Neural crest cell (in vitro differentiated cells): Measurements from ENCODE around the gene PRKAG2. TPM values are rescaled to one million over a fixed set of nuclear protein-coding genes. Genes with fewer than 3 reads are reported as not detected.

Source experiments
- DNase-seq: peaks from one replicate; pipeline ENCODE4 v3.0.0; 2021; ENCODE audit warnings: low read depth, mixed read lengths, low spot score
- H3K27ac Mint-ChIP-seq: one replicate; pipeline ENCODE4 v1.8.0; 2021; ENCODE audit warnings: mild to moderate bottlenecking, mixed read lengths; ENCODE audit not compliant: unreplicated experiment
- H3K27me3 Mint-ChIP-seq: 2 replicates; pipeline ENCODE4 v1.8.0; 2021; ENCODE audit warnings: low read depth, mild to moderate bottlenecking, mixed read lengths
- H3K36me3 Mint-ChIP-seq: 2 replicates; pipeline ENCODE4 v1.8.0; 2021; ENCODE audit warnings: low read depth, mild to moderate bottlenecking, mixed read lengths
- H3K4me1 Mint-ChIP-seq: 2 replicates; pipeline ENCODE4 v1.8.0; 2021; ENCODE audit warnings: mixed read lengths
- H3K4me3 Mint-ChIP-seq: one replicate; pipeline ENCODE4 v1.8.0; 2021; ENCODE audit warnings: mild to moderate bottlenecking, mixed read lengths
- H3K9me3 Mint-ChIP-seq: 2 replicates; pipeline ENCODE4 v1.8.0; 2021; ENCODE audit warnings: mixed read lengths
- total RNA-seq: library from RNA; stranded (reverse); gene quantifications from 2 replicates; pipeline ENCODE4 v1.2.1, GENCODE V29; 2021
- TF ChIP-seq, protein P1 (sequence below): fragments of 200-600 bp; sonication (generic); conservative IDR thresholded peaks from 2 replicates; pipeline ENCODE4 v1.5.0; 2021; ENCODE audit warnings: antibody characterized with exemption, mild to moderate bottlenecking

Gene PRKAG2
- total RNA-seq, 1 donor from 2014 or later, result 12.5 TPM

DNA sequence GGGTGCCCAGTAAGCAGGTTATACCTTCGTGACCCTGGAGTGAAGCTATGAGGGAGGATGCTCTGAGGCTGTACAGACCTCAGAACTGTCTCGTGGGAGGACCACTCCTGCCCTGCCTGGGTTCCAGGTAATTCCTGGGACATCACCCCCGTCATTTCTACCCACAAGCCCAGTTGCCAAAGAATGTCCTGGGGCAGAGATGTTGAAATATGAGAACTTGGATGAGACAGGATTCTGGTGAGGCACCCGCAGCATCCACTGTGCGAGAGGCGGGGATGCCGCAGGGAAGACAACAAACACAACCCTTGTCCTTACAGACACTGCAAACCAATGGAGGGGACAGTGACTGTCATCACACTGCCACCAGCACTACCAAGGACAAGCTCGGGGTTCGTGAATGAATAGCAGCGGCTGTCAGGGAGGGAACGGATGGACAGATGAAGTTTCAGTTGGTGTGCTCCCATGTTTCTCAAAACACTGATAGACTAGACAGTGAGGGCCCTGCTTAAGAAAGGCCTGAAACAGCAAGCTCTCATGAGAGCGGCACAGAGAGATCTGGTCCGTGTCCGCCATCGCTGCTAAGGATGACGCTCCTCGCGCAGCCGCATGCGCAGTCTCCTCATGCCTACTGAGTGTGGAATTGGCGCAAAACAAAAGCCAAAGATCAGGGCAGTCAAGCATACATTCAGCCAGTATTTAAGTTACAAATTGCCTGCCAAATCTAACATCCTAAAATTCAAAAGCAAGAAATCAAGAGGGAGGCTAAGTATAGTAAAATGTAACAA, 275.2 kb downstream of the PRKAG2 start:
- no peak for DNase-seq
- no peak overlapping the region for H3K27ac Mint-ChIP-seq
- no peak overlapping the region for H3K4me3 Mint-ChIP-seq
- H3K9me3 Mint-ChIP-seq, result peaks cover 2% of the 10 kb centered on the region
- no peaks in the 10 kb centered on the region for H3K27me3 Mint-ChIP-seq
- H3K36me3 Mint-ChIP-seq, result peaks cover 2% of the 10 kb centered on the region
- TF ChIP-seq, protein P1, sequence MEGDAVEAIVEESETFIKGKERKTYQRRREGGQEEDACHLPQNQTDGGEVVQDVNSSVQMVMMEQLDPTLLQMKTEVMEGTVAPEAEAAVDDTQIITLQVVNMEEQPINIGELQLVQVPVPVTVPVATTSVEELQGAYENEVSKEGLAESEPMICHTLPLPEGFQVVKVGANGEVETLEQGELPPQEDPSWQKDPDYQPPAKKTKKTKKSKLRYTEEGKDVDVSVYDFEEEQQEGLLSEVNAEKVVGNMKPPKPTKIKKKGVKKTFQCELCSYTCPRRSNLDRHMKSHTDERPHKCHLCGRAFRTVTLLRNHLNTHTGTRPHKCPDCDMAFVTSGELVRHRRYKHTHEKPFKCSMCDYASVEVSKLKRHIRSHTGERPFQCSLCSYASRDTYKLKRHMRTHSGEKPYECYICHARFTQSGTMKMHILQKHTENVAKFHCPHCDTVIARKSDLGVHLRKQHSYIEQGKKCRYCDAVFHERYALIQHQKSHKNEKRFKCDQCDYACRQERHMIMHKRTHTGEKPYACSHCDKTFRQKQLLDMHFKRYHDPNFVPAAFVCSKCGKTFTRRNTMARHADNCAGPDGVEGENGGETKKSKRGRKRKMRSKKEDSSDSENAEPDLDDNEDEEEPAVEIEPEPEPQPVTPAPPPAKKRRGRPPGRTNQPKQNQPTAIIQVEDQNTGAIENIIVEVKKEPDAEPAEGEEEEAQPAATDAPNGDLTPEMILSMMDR, result no peak
- H3K4me1 Mint-ChIP-seq, result peaks cover 13% of the 10 kb centered on the region

DNA sequence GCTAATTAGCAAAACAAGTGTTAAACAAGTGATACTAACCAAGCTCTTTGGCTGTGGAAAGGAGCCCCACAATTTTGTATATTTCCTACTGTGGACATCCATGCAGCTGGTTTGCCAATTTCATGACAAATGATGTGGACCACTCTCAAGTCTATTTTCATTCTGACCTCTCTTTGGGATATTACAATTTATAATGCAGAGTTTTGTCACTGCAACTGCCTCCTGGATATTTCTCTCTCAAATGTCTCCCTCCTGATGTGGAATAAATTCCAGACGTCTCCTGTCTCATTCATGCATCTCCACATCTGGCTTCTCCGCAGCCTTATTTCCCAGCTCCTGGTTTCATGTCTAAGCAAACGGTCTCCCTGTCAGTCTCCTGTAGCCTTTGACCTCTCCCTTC, 276.6 kb downstream of the PRKAG2 start:
- peaks cover 2% of the 10 kb centered on the region for H3K9me3 Mint-ChIP-seq
- peaks cover 13% of the 10 kb centered on the region for H3K4me1 Mint-ChIP-seq
- no peak overlapping the region for H3K27ac Mint-ChIP-seq
- peaks cover 2% of the 10 kb centered on the region for H3K36me3 Mint-ChIP-seq
- no peaks in the 10 kb centered on the region for H3K27me3 Mint-ChIP-seq
- H3K4me3 Mint-ChIP-seq, result no peak overlapping the region
- TF ChIP-seq, protein P1, result no peak
- no peak for DNase-seq

DNA sequence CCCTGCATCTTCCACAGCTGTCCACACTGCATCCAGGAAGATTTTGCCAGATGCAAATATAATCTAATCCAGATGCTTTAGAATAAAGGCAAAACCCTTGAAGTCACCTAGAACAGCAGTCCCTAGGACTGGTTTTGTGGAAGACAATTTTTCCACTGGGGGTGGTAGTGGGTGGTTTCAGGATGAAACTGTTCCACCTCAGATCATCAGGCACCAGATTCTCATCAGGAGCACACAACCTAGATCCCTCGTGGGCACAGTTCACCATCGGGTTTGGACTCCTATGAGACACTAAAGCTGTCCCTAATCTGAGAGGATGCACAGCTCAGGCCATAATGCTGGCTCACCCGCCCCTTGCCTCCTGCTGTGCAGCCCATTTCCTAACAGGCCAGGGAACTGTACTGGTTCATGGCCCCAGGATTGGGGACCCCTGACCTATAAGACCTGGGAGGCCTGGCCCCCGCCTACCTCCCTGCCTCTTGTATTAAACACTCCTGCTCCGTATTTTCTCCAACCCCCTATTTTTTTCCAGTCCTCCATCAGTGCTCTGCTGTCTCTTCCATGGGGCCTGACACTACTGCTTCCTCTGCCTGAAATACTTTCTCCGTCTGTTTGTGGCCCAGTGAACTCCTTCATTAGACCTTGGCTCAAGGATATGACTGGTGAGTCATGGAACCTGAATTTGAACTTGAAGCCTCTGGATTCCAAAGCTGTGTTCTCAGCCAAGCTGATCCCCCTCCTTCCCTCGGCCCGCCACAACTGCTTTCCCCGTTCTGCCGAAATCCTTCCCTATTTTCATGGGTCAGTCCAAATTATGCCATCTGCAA, 277.3 kb downstream of the PRKAG2 start:
- peaks cover 2% of the 10 kb centered on the region for H3K36me3 Mint-ChIP-seq
- H3K4me1 Mint-ChIP-seq, result peaks cover 13% of the 10 kb centered on the region
- peak overlapping the region; percentile 4 for H3K27ac Mint-ChIP-seq
- H3K4me3 Mint-ChIP-seq, result no peak overlapping the region
- peaks cover 2% of the 10 kb centered on the region for H3K9me3 Mint-ChIP-seq
- TF ChIP-seq, protein P1, result no peak
- H3K27me3 Mint-ChIP-seq, result no peaks in the 10 kb centered on the region
- no peak for DNase-seq

DNA sequence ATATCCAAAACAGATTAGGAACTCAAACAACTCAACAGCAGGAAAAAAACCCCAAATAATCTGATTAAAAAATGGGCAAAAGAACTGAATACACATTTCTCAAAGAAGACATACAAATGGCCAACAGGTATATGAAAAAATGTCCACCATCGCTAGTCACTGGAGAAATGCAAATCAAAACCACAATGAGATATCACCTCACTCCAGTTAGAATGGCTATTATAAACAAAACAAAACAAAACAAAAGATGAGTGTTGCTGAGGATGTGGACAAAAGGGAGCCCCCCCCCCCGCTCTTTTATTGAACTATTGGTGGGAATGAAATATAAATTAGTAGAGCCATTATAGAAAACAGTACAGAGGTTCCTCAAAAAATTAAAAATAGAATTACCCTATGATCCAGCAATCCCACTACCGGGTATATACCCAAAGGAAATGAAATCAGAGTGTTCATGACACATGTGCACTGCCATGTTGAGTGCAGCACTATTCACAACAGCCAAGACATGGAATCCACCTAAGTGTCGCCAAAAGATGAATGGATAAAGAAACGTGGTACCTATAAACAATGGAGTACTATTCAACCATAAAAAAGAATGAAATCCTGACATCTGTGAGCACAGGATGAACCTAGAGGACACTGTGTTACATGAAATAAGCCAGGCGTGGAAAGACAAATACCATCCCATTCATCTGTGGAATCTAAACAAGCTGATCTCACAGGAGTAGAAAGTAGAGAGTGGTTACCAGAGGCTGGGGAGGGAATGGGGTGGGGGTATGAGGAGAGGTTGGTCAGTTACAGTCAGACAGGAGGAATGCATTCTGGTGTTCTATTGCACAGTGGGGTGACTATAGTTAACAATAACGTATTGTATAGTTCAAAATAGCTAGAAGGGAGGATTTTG, 279.1 kb downstream of the PRKAG2 start:
- Mint-ChIP-seq H3K4me3 (no peak overlapping the region), H3K27ac (no peak overlapping the region), H3K36me3 (peaks cover 2% of the 10 kb centered on the region), H3K4me1 (peaks cover 13% of the 10 kb centered on the region), H3K27me3 (no peaks in the 10 kb centered on the region), H3K9me3 (peaks cover 2% of the 10 kb centered on the region)
- TF ChIP-seq, protein P1, result no peak
- no peak for DNase-seq

DNA sequence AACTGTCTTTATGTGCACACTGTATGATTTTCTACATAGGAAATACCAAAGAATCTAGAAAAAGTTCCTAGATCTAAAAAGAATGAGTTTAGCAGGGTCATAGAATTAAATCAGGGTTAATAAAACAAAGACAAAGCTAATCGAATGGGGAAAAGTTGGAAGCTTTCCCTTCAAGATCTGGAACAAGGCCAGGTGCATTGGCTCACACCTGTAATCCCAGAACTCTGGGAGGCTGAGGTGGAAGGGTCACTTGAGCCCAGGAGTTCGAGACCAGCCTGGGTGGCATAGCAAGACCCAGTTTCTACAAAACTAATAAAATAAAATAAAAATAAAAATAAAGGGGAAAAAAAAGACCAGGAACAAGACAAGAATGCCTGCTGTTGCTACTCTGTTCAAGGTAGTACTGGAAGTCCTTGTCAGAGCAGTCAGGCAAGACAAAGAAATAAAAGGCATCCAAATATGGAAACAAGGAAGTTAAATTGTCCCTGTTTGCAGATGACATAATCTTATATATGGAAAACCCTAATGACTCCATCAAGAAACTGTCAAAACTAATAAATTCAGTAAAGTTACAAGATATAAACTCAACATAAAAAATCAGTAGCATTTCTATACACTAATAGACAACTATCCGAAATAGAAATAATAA, 281.1 kb downstream of the PRKAG2 start:
- Mint-ChIP-seq H3K9me3 (peaks cover 2% of the 10 kb centered on the region), H3K36me3 (no peaks in the 10 kb centered on the region), H3K4me3 (no peak overlapping the region), H3K27me3 (no peaks in the 10 kb centered on the region), H3K27ac (no peak overlapping the region), H3K4me1 (peaks cover 13% of the 10 kb centered on the region)
- no peak for DNase-seq
- TF ChIP-seq, protein P1, result no peak
